Ectodermal cell (in vitro differentiated cells): ENCODE data around the gene FKBP9.
A peak's percentile ranks its signal among the peaks of the same experiment; 100 is the strongest.
"Not testable (repeated sequence)": the region's sequence is repeated elsewhere in the genome, so short reads cannot be mapped to it uniquely, and the experiment has no call there.

Experiments
- H3K27ac ChIP-seq: 2 replicates; pipeline ENCODE4 v1.7.0; 2013; ENCODE audit warnings: mild to moderate bottlenecking, low read depth, low read length; ENCODE audit not compliant: insufficient read depth, poor library complexity, severe bottlenecking
- H3K27me3 ChIP-seq: 2 replicates; pipeline ENCODE4 v1.7.0; 2013; ENCODE audit warnings: mild to moderate bottlenecking, low read length; ENCODE audit not compliant: insufficient read depth, control insufficient read depth, poor library complexity, severe bottlenecking
- H3K36me3 ChIP-seq: one replicate; pipeline ENCODE4 v1.7.0; 2013; ENCODE audit warnings: low read length; ENCODE audit not compliant: control insufficient read depth, insufficient read depth
- H3K4me1 ChIP-seq: one replicate; pipeline ENCODE4 v1.7.0; 2013; ENCODE audit warnings: low read length; ENCODE audit not compliant: control insufficient read depth, insufficient read depth
- H3K4me3 ChIP-seq: 2 replicates; pipeline ENCODE4 v1.7.0; 2013; ENCODE audit warnings: low read depth, low read length, control low read depth; ENCODE audit not compliant: insufficient read depth
- H3K9me3 ChIP-seq: 2 replicates; pipeline ENCODE4 v1.7.0; 2013; ENCODE audit warnings: mild to moderate bottlenecking, low read length, moderate library complexity; ENCODE audit not compliant: control insufficient read depth
- WGBS, 2 experiments: methylation state at CpG; one replicate each; pipeline ENCODE4 v1.1.7; 2013; ENCODE audit warnings: missing lambda C conversion rate in 2 of 2; 5-methylcytosine and 5-hydroxymethylcytosine counted together

The FKBP9 gene

DNA sequence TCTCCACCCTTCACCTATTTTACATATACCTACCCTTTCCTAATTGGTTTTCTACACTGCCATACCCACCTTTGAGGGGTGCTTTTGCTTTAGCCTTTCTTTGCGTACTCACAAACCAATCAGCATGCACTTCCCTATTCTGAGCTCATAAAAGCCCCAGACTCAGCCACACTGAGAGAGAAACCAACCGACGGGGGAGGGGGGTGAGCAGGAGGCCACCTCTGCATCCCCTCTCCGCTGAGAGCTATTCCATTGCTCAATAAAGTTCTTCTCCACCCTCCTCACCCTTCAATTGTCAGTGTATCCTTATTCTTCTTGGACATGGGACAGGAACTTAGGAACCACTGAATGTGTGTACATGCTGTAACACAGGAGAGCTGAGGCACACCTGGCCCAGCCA, 9.0 kb upstream of the FKBP9 start:
- Histone ChIP-seq H3K27me3 (peaks cover 23% of the 10 kb centered on the region), H3K36me3 (no peaks in the 10 kb centered on the region), H3K9me3 (no peaks in the 10 kb centered on the region), H3K4me1 (no peaks in the 10 kb centered on the region), H3K27ac (no peak overlapping the region), H3K4me3 (no peak overlapping the region)
- WGBS, 2 experiments = 85 to 88% methylated on average over 4 of the region's 4 CpGs

DNA sequence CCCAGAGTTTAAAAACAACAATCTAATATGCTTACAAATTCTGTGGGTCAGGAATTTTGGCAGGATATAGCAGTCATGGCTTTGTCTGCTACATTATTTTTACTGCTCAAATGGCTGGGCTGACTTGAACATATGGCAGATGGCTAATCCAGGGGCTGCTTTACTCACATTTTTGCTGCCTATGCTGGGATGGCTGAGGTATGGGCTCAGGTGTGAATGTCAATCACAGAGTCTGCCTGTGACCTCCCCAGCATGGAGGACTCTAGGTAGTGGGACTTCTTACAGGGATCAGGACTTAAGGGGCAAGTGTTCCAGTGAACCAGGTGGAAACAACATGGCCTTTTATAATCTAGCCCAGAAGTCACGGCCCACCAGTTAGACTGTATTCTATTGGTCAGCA, 4.4 kb upstream of the FKBP9 start:
- WGBS, 2 experiments = 86 to 89% methylated on average over 1 of the region's 1 CpG
- no peak overlapping the region for H3K27ac ChIP-seq
- no peaks in the 10 kb centered on the region for H3K9me3 ChIP-seq
- H3K27me3 ChIP-seq = peaks cover 8% of the 10 kb centered on the region
- H3K36me3 ChIP-seq = no peaks in the 10 kb centered on the region
- H3K4me1 ChIP-seq = no peaks in the 10 kb centered on the region
- no peak overlapping the region for H3K4me3 ChIP-seq

DNA sequence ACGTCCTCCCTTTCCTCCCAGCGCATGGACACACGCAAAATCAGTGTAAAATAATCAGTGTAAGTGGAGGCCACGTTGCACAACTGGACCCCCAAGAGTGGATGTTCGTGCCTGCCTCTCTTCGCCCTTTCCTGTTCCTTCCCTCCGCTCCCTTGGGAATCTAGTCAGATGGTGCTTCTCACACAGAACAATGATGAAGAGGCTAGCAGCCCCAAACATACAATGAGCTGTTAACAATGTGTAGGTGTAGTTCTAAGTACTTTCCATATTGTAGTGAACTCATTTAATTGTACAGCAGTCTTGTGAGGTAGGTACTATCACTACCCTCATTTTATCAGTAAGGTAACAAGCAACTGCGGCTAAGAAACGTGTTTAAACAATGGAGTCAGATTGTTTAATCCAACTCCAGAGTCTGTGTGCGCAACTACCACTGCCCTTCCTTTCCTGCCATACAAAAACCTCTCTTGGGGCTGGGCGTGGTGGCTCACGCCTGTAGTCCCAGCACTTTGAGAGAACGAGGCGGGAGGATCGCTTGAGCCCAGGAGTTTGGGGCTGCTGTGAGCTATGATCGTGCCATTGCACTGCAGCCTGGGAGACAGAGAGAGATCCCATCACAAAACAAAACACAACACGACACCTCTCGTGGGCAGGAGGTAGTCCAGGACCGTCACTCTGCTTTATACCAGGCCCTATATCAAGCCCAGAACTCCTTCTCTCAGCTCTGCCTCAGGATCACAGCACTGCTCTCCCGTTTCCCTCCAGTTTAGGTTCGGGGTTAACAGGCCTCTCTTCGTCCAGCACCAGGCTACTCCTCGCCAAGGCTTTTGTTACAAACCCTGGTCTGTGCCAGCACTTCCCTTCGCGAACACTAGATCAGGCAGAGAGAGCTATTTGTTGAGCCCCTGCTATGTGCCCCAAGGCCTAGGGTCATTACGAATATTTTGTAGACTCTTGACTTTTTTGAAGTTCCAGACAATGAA, 1.1 kb downstream of the FKBP9 start:
- Histone ChIP-seq H3K27me3 (peaks cover 8% of the 10 kb centered on the region), H3K36me3 (no peaks in the 10 kb centered on the region), H3K4me1 (no peaks in the 10 kb centered on the region), H3K9me3 (no peaks in the 10 kb centered on the region), H3K4me3 (peak overlapping the region; percentile 55), H3K27ac (no peak overlapping the region)
- 70 to 76% methylated on average over 25 to 26 of the region's 26 CpGs for WGBS, 2 experiments

DNA sequence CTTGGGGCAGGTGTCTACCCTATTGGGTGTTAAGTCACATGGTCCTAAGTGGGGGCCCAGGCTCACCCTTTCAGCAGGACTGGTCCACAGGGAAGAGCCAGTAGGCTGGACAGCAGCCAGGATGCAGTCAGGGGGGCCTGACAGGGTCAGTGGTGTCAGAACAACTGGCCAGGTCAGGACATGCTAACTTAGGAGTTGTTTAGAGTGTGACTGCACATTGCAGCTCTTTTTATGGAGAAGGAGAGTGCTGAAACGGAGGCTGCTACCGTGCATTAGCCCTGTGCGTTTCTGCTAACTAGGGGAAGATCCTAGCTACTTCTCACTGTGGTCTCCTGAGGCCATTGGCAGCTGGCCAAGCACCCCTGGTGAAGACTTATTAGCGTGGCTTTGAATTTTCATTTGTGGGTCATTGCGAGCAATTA, 6.7 kb downstream of the FKBP9 start:
- WGBS, 2 experiments = 86 to 90% methylated on average over 3 to 4 of the region's 5 CpGs
- H3K27me3 ChIP-seq, H3K27ac ChIP-seq, H3K4me1 ChIP-seq, H3K36me3 ChIP-seq, H3K4me3 ChIP-seq, H3K9me3 ChIP-seq: not testable (repeated sequence)

DNA sequence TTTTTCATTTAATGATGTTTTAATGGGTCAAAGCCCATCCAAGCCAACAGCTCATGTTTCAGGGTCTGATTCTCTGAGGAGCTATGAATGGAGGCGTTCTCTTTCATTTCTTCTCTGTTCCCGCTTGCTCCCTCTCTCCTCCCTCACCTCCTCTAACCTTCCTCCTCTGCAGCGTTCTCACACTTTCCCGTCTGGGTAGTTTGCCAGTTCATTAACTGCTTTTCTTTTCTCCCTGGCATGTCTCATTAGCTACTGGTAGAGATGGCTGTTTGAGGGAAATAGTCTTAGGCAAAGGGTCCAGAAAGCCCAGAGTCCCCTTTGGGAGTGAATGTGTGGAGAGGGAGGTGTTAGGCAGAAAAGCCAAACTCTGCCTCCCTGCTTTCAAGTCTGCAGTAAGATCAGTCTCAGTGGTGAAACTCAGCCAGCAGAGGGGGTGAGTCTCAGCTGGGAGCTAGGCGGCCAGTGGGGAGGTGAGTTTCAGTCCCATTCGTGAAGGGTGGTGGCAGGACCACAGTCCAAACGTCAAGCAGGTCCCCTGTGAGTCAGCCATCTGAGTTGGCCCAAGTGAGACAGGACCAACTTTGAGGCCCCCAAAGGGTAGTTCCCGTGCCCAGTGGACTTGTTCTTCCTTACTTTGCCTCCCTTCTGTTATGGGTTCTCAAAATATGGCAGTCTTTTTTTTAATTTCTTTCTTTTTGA, 7.4 kb downstream of the FKBP9 start:
- not testable (repeated sequence) for H3K36me3 ChIP-seq, H3K27me3 ChIP-seq, H3K27ac ChIP-seq, H3K9me3 ChIP-seq, H3K4me3 ChIP-seq, H3K4me1 ChIP-seq
- WGBS, 2 experiments = 47 to 59% methylated on average over 4 to 5 of the region's 8 CpGs

DNA sequence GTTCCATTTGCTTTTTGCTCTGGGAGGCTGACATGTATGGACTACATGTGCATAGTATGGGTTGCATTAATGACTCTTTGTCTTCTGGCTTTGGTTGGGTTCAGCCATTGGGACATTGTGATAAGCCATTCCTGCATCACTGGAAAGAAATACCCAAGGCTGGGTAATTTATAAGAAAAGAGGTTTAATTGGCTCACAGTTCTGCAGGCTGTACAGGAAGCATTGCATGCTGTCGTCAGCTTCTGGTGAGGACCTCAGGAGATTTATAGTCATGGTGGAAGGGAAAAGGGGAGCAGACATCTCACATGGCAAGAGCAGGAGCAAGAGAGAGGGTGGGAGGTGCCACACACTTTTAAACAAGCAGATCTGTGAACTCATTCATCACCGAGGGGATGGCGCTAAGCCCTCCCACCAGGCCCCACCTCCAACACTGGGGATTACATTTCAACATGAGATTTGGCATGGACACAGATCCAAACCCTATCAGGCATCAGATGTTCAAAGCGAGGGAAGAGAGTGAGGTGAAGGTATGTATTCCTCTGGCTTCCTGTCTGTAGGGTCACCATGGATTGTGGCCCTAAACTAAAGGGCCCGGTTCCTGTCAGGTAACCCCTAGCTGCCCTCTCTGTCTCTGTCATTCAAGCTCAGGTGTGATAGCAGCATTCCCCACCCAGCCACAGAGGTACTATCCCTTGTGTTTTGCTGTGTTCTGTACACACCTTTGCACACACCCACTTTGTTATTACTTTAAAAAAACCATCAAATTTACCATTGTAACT, 9.4 kb downstream of the FKBP9 start:
- H3K4me1 ChIP-seq, H3K4me3 ChIP-seq, H3K9me3 ChIP-seq, H3K27ac ChIP-seq, H3K36me3 ChIP-seq, H3K27me3 ChIP-seq: not testable (repeated sequence)
- WGBS, 2 experiments = 86 to 96% methylated on average over 1 to 2 of the region's 5 CpGs

DNA sequence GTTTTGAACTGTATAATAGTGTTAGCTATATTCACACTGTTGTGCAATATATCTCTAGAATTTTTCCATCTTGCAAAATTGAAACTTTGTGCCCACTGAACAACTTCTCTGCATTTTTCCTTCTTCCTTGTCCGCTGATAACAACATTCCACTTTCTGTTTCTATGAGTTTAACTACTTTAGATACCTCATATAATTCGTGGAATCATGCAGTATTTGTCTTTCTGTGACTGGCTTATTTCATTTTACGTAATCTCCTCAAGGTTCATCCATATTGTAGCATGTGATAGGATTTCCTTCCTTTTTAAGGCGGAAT, 10.0 kb downstream of the FKBP9 start:
- not testable (repeated sequence) for H3K36me3 ChIP-seq
- 90 to 100% methylated on average over 1 to 3 of the region's 4 CpGs for WGBS, 2 experiments

DNA sequence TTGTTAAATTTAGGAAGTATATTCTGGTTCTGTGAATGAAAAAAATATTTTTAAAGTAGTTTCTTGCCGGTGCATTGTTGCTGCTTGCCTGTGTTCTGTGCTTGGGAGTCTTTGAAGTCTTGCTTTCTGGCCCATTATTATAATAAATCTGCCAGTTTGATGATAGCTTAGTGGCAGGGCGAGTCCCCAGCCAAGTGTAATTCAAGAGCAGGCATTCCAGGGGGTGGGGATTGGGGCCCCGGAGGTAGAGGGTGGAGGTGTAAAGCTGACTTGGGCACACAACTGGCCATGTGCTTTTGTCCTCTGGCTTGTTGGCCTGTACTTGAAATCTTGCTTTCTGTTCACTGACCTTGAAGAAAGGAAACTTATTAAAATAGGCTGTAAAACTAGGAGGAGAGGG, 14.7 kb downstream of the FKBP9 start:
- H3K36me3 ChIP-seq, H3K4me3 ChIP-seq, H3K4me1 ChIP-seq, H3K9me3 ChIP-seq, H3K27ac ChIP-seq, H3K27me3 ChIP-seq: not testable (repeated sequence)
- WGBS, 2 experiments = 85 to 88% methylated on average over 1 of the region's 3 CpGs

More for the DNA sequence above, 10.0 kb downstream of the FKBP9 start:
- not testable (repeated sequence) for H3K27me3 ChIP-seq, H3K9me3 ChIP-seq, H3K4me1 ChIP-seq, H3K27ac ChIP-seq, H3K4me3 ChIP-seq

DNA sequence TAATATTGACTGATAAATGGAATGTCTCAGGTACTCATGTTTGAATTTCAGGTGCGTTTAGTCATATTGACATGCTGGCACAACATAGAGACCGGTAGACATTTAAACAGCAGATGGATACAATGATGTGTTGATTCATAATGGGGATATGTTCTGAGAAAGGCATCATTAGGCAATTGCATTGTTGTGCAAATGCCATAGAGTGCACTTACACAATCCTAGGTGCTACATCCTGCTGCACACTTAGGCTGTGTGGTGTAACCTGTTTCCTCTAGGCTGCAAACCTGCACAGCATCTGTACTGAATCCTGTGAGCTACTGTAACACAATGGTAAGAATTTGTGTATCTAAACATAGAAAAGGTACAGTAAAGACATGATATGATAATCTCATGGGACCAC, 19.9 kb downstream of the FKBP9 start:
- H3K36me3 ChIP-seq, H3K27ac ChIP-seq, H3K4me1 ChIP-seq, H3K4me3 ChIP-seq, H3K27me3 ChIP-seq, H3K9me3 ChIP-seq: not testable (repeated sequence)
- 95% methylated on average over 2 of the region's 2 CpGs for WGBS, 2 experiments

DNA sequence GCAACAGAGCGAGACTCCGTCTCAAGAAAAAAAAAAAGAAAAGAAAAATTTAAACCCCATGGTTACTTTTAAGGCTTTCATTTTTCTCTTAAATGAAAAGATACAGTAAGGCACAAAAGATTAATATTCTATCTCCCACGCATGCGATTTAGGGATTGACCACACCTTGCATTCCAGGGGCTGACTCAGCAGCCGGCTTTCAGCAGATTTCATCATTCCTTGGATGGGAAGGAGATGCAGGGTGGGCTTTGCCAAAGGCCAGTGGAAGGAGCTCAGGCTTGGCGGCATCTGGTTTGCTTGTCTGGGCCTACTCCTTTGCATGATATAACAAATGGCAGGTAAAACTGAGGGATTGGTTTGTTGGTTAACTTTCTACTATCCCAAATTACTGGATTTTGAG, 22.0 kb downstream of the FKBP9 start:
- not testable (repeated sequence) for H3K27ac ChIP-seq, H3K9me3 ChIP-seq, H3K36me3 ChIP-seq, H3K27me3 ChIP-seq, H3K4me1 ChIP-seq, H3K4me3 ChIP-seq
- 93 to 94% methylated on average over 4 to 6 of the region's 6 CpGs for WGBS, 2 experiments
